GM06990 (cell line): ENCODE results near the gene CEP104.

Experiments used
- DNase-seq: peaks from one replicate; pipeline ENCODE4 v3.0.0-alpha.2; 2011; ENCODE audit not compliant: insufficient read length; ENCODE audit errors: extremely low read depth
- H3K27me3 ChIP-seq: replicated peaks from 2 replicates; pipeline ENCODE4 v1.6.0; 2011; ENCODE audit warnings: low read length; ENCODE audit not compliant: control insufficient read depth, insufficient read depth
- H3K36me3 ChIP-seq: 2 replicates; pipeline ENCODE4 v1.5.1; 2011; ENCODE audit warnings: low read length; ENCODE audit not compliant: control insufficient read depth, insufficient read depth
- H3K4me3 ChIP-seq: replicated peaks from 2 replicates; pipeline ENCODE4 v1.5.1; 2011; ENCODE audit warnings: low read depth, mild to moderate bottlenecking, control low read depth, low read length
- CTCF ChIP-seq: IDR thresholded peaks from 2 replicates; pipeline ENCODE4 v1.5.1; 2011; ENCODE audit warnings: low read length, control low read depth, mild to moderate bottlenecking, inconsistent platforms; ENCODE audit not compliant: insufficient read depth, poor library complexity, severe bottlenecking

CEP104 gene

GRCh38 chr1:3890389-3891328 lies 33.6 kb upstream of the CEP104 start:
- no peak for DNase-seq
- Histone ChIP-seq H3K27me3 (no peaks in the 10 kb centered on the region), H3K4me3 (no peak overlapping the region), H3K36me3 (peaks cover 18% of the 10 kb centered on the region)
- TF ChIP-seq CTCF = no peak

GRCh38 chr1:3889936-3890335 lies 32.9 kb upstream of the CEP104 start:
- no peak overlapping the region for H3K4me3 ChIP-seq
- no peak for DNase-seq
- no peak for TF ChIP-seq CTCF
- H3K27me3 ChIP-seq = no peaks in the 10 kb centered on the region
- peaks cover 18% of the 10 kb centered on the region for H3K36me3 ChIP-seq

- Histone ChIP-seq H3K36me3 (peaks cover 18% of the 10 kb centered on the region), H3K4me3 (no peak overlapping the region), H3K27me3 (no peaks in the 10 kb centered on the region)
- no peak for TF ChIP-seq CTCF
- no peak for DNase-seq
Measured at GRCh38 chr1:3888301-3888700, 31.3 kb upstream of the CEP104 start.

GRCh38 chr1:3886691-3887090 lies 29.7 kb upstream of the CEP104 start:
- H3K27me3 ChIP-seq = no peaks in the 10 kb centered on the region
- peaks cover 18% of the 10 kb centered on the region for H3K36me3 ChIP-seq
- no peak overlapping the region for H3K4me3 ChIP-seq
- no peak for TF ChIP-seq CTCF
- DNase-seq = no peak

GRCh38 chr1:3886106-3886670 lies 29.2 kb upstream of the CEP104 start:
- H3K4me3 ChIP-seq = no peak overlapping the region
- no peak for TF ChIP-seq CTCF

GRCh38 chr1:3885611-3886010 lies 28.6 kb upstream of the CEP104 start:
- Histone ChIP-seq H3K4me3 (no peak overlapping the region), H3K27me3 (no peaks in the 10 kb centered on the region), H3K36me3 (peaks cover 18% of the 10 kb centered on the region)
- no peak for TF ChIP-seq CTCF
- no peak for DNase-seq

More at GRCh38 chr1:3886106-3886670, 29.2 kb upstream of the CEP104 start:
- Histone ChIP-seq H3K27me3 (no peaks in the 10 kb centered on the region), H3K36me3 (peaks cover 16% of the 10 kb centered on the region)
- DNase-seq = no peak
